ENCODE measurements around the gene MIPOL1.
"Not testable (repeated sequence)": the region's sequence is repeated elsewhere in the genome, so short reads cannot be mapped to it uniquely, and the experiment has no call there.

Gene MIPOL1

DNA sequence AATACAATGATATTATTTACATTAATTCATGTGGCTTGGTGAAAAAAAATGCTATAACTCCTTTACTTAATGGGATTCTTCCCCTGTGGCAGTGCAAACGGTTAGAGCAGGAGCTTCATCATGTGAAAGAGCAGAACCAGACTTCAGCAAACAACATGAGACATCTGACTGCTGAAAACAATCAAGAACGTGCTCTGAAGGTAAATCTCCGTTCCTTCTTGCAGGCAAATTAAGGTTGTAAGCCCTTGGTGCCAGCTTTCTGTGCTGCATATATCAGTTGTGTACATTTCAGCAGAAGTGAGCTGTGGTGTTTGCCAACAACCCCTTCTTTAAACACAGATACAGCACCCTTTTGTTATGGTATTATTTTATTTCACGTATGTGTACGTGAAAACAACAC, 171.7 kb downstream of the MIPOL1 start:
- Mint-ChIP-seq H3K9me3 (peaks cover 7 to 10% of the 10 kb centered on the region in 2 donors), H3K27me3 (no peaks in the 10 kb centered on the region), H3K27ac (no peak overlapping the region), H3K4me3 (no peak overlapping the region), H3K36me3 (ENCODE audit: insufficient read depth) (no peaks in the 10 kb centered on the region), H3K4me1 (ENCODE audit: low read depth in 2 of 2) (no peaks in the 10 kb centered on the region)
- ATAC-seq (replicated peaks): no peak
- DNase-seq: no peak

DNA sequence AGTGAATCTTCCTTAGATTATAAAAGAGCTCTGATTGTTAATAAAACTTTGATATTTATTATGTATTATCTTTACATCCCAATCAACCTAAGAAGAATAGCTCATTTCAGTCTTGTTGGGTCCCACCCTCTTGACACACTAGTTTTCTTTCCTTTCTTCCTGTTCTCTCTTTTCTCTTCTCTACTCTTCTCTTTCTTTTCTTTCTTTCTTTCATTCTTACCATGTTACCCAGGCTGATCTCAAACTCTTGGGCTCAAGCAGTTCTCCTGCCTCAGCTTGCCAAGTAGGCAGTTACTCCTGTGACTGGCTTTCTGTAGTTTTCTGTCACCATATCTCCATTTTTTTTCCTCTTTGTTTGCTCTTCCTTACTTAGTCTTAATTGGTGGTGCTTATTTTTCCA, 177.8 kb downstream of the MIPOL1 start:
- H3K36me3 Mint-ChIP-seq (ENCODE audit: insufficient read depth): no peaks in the 10 kb centered on the region
- ATAC-seq (replicated peaks): no peak

DNA sequence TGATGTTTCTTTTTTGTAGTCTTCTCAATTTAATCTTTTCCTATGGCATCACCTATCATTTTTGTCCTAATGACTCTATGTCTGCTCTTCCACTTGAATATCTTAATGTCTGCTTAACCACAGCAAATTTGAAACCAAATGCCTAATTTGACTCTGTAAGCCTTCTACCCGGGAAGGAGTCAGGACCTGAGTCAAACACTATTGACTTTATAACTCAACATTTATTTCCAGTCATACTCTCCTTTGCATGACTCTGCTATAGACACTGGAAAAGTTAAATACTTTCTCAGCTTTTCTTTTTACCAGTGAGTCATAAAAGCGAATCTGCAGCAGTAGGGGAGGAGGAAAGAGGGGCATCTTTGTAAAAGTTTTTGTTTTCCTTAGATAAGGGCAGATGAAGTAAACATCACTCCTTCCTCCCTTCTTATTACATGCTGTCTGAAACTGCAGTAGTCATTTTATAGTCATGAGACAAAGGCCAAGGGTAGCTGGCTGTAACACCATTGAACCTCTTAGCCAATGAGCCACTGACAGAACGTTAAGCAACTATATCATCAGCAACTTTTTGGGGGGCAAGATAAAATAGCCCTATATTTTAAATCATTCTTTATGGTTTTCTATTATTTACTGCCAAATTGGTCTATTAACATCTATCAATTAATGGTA, 179.3 kb downstream of the MIPOL1 start:
- Mint-ChIP-seq H3K27me3 (no peaks in the 10 kb centered on the region), H3K27ac (no peak overlapping the region), H3K36me3 (ENCODE audit: insufficient read depth) (no peaks in the 10 kb centered on the region), H3K4me3 (no peak overlapping the region), H3K4me1 (ENCODE audit: low read depth in 2 of 2) (no peaks in the 10 kb centered on the region), H3K9me3 (peaks cover 8 to 10% of the 10 kb centered on the region in 2 donors)
- no peak for DNase-seq
- ATAC-seq (replicated peaks): no peak

More for the DNA sequence above, 177.8 kb downstream of the MIPOL1 start:
- no peaks in the 10 kb centered on the region for H3K27me3 Mint-ChIP-seq
- H3K4me3 Mint-ChIP-seq: no peak overlapping the region
- no peaks in the 10 kb centered on the region for H3K4me1 Mint-ChIP-seq (ENCODE audit: low read depth in 2 of 2)
- no peak for DNase-seq
- peaks cover 8 to 10% of the 10 kb centered on the region in 2 donors for H3K9me3 Mint-ChIP-seq
- no peak overlapping the region for H3K27ac Mint-ChIP-seq

DNA sequence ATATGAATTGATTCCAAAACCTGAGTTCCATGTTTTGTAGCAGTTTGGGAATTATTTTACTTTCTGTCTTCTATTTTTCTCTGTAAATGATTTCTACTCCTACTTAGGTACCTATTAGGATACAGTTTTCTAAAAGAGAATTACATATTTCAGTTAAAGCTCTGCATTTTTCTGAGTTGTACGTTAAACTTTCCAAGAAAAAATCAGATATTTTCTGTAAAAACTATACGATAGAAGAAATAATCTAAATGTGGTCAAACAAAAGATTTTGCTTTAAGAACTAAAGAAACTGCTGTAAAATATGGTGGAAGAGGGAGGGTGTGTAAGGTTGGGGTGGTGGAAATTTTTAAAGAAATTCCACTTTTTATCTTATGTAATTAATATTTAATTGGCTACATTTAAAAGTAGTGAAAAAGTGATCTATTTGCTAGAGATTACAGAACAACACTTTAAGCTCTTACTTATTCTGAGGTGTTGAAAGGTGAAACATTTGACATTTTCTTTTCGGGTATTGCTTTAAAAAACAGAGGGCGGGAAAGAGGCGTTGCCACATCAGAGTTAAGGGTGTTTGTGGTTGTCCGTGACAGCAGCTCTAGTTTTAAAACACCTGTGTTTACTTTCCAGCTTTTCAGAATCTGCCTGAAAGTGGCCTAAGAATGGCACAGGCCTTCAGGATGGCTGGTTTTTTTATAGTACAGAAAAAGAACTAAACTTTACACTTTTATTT, 187.3 kb downstream of the MIPOL1 start:
- Mint-ChIP-seq H3K27ac (no peak overlapping the region), H3K27me3 (no peaks in the 10 kb centered on the region), H3K4me3 (no peak overlapping the region), H3K9me3 (peaks cover 5 to 7% of the 10 kb centered on the region in 2 donors), H3K36me3 (ENCODE audit: insufficient read depth) (no peaks in the 10 kb centered on the region), H3K4me1 (ENCODE audit: low read depth in 2 of 2) (no peaks in the 10 kb centered on the region)
- ATAC-seq (replicated peaks) (no peak), DNase-seq (no peak)

DNA sequence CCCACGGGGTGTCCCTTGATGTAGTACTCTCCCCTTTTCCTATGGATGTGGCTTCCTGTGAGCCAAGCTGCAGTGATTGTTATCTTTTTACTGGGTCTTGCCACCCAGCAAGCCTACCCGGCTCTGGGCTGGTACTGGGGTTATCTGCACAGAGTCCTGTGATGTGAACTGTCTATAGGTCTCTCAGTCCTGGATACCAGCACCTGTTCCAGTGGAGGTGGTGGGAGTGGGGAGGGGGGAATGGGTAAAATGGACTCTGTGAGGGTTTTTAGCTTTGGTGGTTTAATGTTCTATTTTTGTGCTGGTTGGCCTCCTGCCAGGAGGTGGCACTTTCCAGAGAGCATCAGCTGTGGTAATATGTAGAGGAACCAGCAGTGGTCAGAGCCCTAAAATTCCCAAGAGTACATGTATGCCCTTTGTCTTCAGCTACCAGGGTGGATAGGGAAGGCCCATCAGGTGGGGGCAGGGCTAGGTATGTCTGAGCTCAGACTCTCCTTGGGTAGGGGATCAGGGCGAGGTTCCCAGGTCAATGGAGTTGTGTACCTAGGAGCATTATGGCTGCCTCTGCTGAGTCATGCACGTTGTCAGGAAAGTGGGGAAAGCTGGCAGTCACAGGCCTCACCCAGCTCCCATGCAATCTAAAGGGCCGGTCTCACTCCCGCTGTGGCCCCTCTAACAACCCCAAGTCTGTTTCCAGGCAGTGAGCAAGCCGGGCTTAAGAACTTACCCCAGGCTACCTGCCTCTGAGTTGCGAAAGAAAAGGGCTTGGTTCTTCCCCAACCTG, 199.6 kb downstream of the MIPOL1 start:
- not testable (repeated sequence) for DNase-seq; H3K4me3 Mint-ChIP-seq; H3K4me1 Mint-ChIP-seq (ENCODE audit: low read depth in 2 of 2); ATAC-seq (replicated peaks); H3K27ac Mint-ChIP-seq; H3K36me3 Mint-ChIP-seq (ENCODE audit: insufficient read depth); H3K27me3 Mint-ChIP-seq
- peaks cover 7 to 24% of the 10 kb centered on the region in 2 donors for H3K9me3 Mint-ChIP-seq

DNA sequence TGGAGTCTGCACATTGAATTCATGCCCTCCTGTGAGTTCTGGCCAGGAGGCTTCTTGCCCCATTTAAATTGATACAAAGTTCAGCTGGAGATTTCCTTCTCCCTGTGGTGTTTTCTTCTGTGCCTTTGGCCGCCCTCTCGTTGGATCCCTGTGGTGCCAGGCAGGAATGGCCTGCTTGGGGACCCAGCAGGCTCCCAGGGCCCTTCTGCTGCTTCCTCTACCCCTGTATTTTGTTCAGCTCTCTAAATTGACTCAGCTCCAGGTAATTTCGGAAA, 200.1 kb downstream of the MIPOL1 start:
- ATAC-seq (replicated peaks): no peak
- DNase-seq: no peak
- Mint-ChIP-seq H3K9me3 (peaks cover 7 to 24% of the 10 kb centered on the region in 2 donors), H3K4me3 (no peak overlapping the region), H3K36me3 (ENCODE audit: insufficient read depth) (no peaks in the 10 kb centered on the region), H3K4me1 (ENCODE audit: low read depth in 2 of 2) (no peaks in the 10 kb centered on the region), H3K27me3 (no peaks in the 10 kb centered on the region), H3K27ac (no peak overlapping the region)

DNA sequence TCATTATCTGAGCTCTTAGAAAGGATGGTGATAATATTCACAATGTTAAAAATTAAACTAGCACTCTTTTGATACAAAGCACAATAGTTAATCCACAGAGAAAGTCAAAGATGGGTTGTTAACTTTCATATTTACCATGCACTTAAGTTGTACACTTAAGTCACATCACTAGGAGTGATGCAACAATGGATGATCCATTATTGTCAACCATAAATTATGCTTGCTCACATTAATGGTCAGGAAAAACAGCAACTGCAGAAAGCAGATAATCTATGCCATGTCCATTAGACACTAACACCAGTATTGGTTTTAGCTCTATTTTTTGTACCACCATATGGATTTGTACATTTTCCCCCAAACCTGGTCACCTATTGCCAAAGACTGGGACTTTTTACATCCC, 201.8 kb downstream of the MIPOL1 start:
- Mint-ChIP-seq H3K9me3 (peaks cover 7 to 24% of the 10 kb centered on the region in 2 donors), H3K4me1 (ENCODE audit: low read depth in 2 of 2) (no peaks in the 10 kb centered on the region), H3K4me3 (no peak overlapping the region), H3K27me3 (no peaks in the 10 kb centered on the region), H3K27ac (no peak overlapping the region), H3K36me3 (ENCODE audit: insufficient read depth) (no peaks in the 10 kb centered on the region)
- ATAC-seq (replicated peaks): no peak
- no peak for DNase-seq

DNA sequence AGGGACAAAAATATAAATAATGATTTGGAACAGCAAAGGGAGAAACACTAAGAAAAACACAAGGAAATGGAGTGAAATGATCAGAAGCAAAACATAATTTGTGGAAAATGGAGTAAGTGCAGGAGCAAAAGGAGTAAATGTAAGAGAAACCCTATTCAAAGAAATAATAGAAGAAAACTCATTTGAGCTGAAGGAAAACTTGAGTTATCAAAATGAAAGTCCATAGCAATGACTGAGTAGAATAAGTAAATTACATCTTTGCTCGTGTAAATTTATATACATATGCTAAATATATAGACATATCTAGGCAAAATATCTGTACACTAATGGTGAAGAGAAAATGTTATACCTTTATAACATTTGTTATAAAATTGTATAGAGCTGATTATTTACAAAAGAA, 203.4 kb downstream of the MIPOL1 start:
- ATAC-seq (replicated peaks) (no peak), DNase-seq (no peak)
- Mint-ChIP-seq H3K9me3 (peaks cover 5 to 18% of the 10 kb centered on the region in 2 donors), H3K27ac (no peak overlapping the region), H3K36me3 (ENCODE audit: insufficient read depth) (no peaks in the 10 kb centered on the region), H3K4me3 (no peak overlapping the region), H3K4me1 (ENCODE audit: low read depth in 2 of 2) (no peaks in the 10 kb centered on the region), H3K27me3 (no peaks in the 10 kb centered on the region)

DNA sequence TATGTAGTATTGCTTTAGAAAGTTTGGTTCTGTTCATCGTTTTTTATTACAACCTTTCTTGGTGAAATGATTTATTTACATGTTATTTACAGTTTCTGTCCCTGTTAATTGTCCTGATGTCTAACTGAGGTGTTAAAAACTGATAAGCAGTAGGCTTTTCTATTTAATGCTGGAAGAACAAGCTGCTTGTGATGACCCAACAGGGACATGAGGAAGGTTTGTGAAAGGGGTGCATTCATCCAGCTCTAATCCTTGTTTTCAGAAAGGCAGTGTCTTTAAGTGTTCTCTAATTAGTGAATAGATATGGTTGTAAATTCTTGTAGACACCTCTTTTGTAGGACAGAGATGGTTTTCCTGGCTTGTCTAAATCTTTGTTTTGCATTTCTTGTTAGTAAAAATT, 205.9 kb downstream of the MIPOL1 start:
- Mint-ChIP-seq H3K4me1 (ENCODE audit: low read depth in 2 of 2) (no peaks in the 10 kb centered on the region), H3K4me3 (no peak overlapping the region), H3K36me3 (ENCODE audit: insufficient read depth) (no peaks in the 10 kb centered on the region), H3K9me3 (peaks cover 3 to 8% of the 10 kb centered on the region in 2 donors), H3K27ac (no peak overlapping the region), H3K27me3 (no peaks in the 10 kb centered on the region)
- DNase-seq (no peak), ATAC-seq (replicated peaks) (no peak)

DNA sequence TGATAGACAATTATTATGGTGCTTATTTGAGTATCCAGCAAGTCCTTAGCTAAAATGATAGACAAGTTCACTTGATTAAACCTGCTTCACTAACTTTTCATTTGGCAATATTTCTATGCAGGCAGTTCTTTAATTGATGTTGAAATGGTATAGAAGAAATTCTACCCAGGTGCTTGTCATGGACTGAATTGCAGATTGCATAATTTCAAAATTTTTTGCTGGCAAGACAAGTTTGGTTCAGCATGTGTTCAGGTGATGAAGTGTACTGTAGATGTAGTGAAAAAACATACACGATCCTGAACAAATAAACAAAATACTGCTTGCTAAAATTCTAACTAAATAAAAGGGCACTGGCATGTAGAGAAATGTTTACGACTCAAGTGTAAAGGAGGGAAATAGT, 208.4 kb downstream of the MIPOL1 start:
- Mint-ChIP-seq H3K4me3 (no peak overlapping the region), H3K4me1 (ENCODE audit: low read depth in 2 of 2) (no peaks in the 10 kb centered on the region), H3K9me3 (peaks cover 0 to 2% of the 10 kb centered on the region in 2 donors), H3K27me3 (no peaks in the 10 kb centered on the region), H3K36me3 (ENCODE audit: insufficient read depth) (no peaks in the 10 kb centered on the region), H3K27ac (no peak overlapping the region)
- ATAC-seq (replicated peaks) (no peak), DNase-seq (no peak)

DNA sequence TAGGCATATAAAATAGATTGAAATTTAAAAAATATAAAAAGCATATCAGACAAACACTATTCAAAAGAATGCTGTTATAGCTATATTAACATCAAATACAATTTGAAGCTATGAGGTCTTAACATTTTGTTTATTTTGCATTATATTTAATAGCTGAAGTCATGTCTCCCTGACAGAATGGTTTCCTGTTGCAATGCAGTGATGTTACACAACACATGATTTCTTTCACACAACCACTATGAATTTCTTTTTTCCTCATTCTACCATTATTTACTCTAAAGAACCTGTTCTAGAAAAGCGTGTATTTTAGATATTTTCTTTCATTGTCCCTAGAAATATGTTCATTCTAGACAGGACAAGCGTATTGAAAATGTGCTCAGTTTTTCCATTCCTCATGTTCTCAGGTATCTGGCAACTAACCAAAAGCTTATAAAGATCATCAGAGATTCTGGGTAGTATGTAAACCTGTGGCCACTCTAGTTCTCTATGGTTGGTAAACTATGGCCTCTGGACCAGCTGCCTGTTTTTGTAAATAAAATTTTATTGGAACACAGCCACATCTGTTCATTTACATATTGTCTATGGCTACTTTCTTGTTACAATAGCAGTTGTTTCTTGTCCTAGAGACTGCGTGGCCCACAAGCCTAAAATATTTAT, 213.5 kb downstream of the MIPOL1 start:
- peaks cover 3 to 14% of the 10 kb centered on the region in 2 donors for H3K9me3 Mint-ChIP-seq
- no peak overlapping the region for H3K4me3 Mint-ChIP-seq
- no peaks in the 10 kb centered on the region for H3K36me3 Mint-ChIP-seq (ENCODE audit: insufficient read depth)
- no peak for ATAC-seq (replicated peaks)
- H3K27ac Mint-ChIP-seq: no peak overlapping the region
- DNase-seq: no peak
- H3K4me1 Mint-ChIP-seq (ENCODE audit: low read depth in 2 of 2): no peaks in the 10 kb centered on the region
- no peaks in the 10 kb centered on the region for H3K27me3 Mint-ChIP-seq

DNA sequence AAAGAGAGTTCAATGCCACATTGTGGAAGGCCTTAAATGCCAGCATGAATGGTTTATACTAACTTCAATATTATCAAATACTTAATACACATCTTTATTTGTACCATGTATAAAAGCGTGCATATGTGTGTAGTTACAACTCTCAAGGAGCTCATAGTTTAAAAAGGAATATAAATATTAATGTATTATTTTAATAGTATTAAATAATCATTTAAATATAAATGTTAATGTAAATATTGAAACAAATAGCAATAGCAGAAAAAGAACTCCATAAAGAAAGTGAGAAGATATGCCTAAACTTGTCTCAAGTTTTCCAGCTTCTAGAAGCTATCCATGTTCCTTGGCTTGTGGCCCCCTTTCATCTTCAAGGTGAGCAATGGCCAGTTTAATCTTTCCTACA, 215.3 kb downstream of the MIPOL1 start:
- no peak overlapping the region for H3K27ac Mint-ChIP-seq
- no peaks in the 10 kb centered on the region for H3K4me1 Mint-ChIP-seq (ENCODE audit: low read depth in 2 of 2)
- no peaks in the 10 kb centered on the region for H3K27me3 Mint-ChIP-seq
- DNase-seq: no peak
- ATAC-seq (replicated peaks): no peak
- peaks cover 5 to 14% of the 10 kb centered on the region in 2 donors for H3K9me3 Mint-ChIP-seq
- no peaks in the 10 kb centered on the region for H3K36me3 Mint-ChIP-seq (ENCODE audit: insufficient read depth)
- no peak overlapping the region for H3K4me3 Mint-ChIP-seq

DNA sequence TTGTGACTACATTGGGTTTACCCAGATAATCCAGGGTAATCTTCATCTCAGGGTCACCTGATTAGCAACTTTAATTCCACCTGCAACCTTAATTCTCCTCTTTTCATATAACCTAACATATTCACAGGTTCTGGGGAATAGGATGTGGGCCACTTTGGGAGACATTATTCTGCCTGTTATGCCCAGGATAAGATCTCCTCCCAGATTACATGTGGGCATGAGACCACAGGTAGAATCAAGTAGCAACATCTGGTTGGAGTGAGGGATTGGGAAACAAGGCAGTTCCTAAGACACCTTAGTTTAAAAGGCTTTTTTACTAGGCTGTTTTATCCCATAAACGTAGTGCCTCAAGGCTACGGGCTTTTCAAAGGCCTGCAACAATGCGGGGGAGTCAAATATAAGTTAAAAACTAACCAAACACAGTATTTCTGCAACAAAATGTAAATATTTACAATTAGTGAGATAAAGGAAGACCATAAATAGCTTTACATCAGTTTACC, 215.8 kb downstream of the MIPOL1 start:
- ATAC-seq (replicated peaks) (no peak), DNase-seq (no peak)
- H3K27ac Mint-ChIP-seq: no peak overlapping the region
- no peaks in the 10 kb centered on the region for H3K27me3 Mint-ChIP-seq
- H3K9me3 Mint-ChIP-seq: peaks cover 5 to 14% of the 10 kb centered on the region in 2 donors
- no peak overlapping the region for H3K4me3 Mint-ChIP-seq
- H3K4me1 Mint-ChIP-seq (ENCODE audit: low read depth in 2 of 2): no peaks in the 10 kb centered on the region
- no peaks in the 10 kb centered on the region for H3K36me3 Mint-ChIP-seq (ENCODE audit: insufficient read depth)
